ENCODE measurements around the gene ACAA2.

GRCh38 chr18:49811151-49811938, 2.0 kb downstream of the ACAA2 start:
- TF ChIP-seq CTCF (IDR thresholded peaks at IDR 0.05) (no peak), POLR2AphosphoS5 (IDR thresholded peaks at IDR 0.05; ENCODE audit: low read depth, low read length) (no peak)
